SK-N-SH treated with all-trans-retinoic acid at 6 μM for 48 hours (cell line): ENCODE results near the gene CHM.

Experiments used
- ISL1 ChIP-seq: fragments of 250-450 bp; sonication (Bioruptor Pico); IDR thresholded peaks from 2 replicates; pipeline ENCODE4 v2.1.2; 2022; ENCODE audit warnings: mild to moderate bottlenecking, moderate library complexity
- PPARA ChIP-seq: fragments of 250-450 bp; sonication (Bioruptor Pico); IDR thresholded peaks from 2 replicates; pipeline ENCODE4 v1.5.0; 2020; ENCODE audit warnings: mild to moderate bottlenecking, borderline replicate concordance
- ZFP30 ChIP-seq: fragments of 450-650 bp; formaldehyde crosslinking; IDR thresholded peaks from 2 replicates; pipeline ENCODE4 v1.5.0; 2022; ENCODE audit warnings: mild to moderate bottlenecking, moderate library complexity

- TF ChIP-seq PPARA: no peak
- no peak for TF ChIP-seq ISL1
- TF ChIP-seq ZFP30 (CRISPR knock-in tag): no peak
These were observed 35.2 kb downstream of the CHM start for GRCh38 chrX:86012188-86012587.
